ENCODE data around the gene OR10A3.

OR10A3 gene

DNA sequence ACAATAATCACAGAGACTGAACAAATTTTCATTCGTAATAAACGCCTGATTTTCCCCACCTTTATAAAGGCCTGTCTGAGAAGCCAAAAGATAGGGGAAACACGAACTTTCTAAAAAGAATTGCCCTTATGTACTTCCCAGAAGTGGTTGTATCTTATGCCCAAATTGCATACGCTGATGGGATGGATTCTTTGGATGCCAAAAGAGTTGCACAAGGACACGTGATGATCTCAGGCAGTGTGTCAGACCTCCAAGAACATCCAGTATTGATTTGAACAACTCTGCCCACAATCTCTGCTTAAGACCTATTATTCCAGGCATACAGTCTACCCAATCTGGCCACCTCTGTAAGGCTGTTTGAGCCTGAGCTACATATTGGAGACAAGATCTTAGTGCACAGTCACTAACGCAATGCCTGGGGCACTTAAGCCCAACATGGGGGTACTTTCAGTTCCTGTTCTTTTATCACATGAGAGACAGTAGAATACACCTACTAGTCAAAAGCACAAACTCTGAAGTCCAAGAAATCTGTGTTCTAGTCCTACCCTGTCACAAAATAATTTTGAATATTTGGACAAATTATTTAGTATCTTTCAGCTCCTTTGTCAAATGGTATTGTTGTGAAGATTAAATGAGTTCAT, 49.3 kb downstream of the OR10A3 start:
- DNase-seq (ENCODE audit: low read depth), result peak; percentile 94

DNA sequence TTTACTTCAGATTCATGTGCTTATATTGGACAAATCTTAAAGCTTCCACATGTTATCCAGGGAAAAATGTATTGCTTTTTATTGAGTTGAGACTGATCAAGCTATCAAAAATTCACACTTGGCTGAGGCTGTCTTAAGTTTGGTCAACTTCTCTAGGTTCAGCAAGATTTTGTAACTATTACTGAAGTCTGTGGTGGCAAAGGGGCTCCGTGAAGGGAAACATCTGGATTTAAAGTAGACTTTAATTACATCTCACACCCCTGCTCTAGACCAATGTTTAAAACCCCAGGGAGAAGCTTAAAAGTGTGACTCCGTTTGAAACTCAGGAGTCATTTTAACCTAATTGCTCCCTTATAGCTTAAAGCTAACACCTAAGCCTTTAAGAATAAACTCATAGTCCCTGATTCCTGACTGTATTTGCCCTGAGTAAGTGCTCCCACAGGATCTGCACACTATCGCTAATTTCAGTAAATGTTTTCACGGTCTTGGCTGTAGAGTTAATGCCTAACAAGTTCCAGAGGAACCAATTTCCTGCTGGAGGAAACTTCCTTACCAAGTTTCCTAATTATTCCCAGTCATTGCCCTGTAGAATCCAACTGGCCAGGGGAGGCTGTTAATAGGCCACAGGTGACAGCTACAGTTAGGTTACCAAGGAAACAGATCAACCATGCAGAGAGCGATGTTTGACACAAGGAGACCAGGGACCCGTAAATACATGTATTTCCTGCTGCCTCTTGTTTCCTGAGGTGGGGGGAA, 50.9 kb downstream of the OR10A3 start:
- no peak for DNase-seq (ENCODE audit: low read depth)

DNA sequence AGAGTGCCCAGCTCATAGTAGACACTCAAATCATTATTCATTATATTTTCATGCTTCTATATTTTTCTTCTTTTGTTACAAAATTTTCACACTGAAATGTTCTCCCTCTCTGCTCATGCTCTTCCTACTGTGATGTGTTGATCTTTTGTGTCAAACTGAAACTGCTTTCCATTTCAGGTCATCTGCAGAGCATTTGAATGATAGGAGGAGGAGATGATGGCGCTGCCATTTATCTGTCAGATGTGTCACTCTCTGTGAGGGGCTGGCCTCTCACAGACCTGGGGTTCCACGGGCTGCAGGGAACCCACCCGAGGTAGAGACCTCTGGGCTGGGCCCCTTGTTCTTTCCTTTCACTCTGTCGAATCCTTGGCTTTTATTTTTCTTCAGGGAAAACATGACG, 51.5 kb downstream of the OR10A3 start:
- no peak for DNase-seq (ENCODE audit: low read depth)

Data from HS-27A (cell line).